A673 (cell line): ENCODE results near the gene CPNE2. TPM values are rescaled to one million over a fixed set of nuclear protein-coding genes. Genes with fewer than 3 reads are reported as not detected.

ENCODE experiments used
- BruUV-seq: library from RNA; stranded (reverse); fragments of 400-500 nt; replicated peaks from 2 replicates; lab custom pipeline; 2021; lab: Mats Ljungman, UMichigan
- CTCF ChIA-PET: fragments of 300-600 bp; sonication (Branson Sonifier 250); formaldehyde crosslinking; loops from one replicate; lab custom pipeline; 2022; ENCODE audit warnings: antibody characterized with exemption; lab: Charles Lee
- POLR2A ChIA-PET: fragments of 300-600 bp; sonication (Branson Sonifier 250); formaldehyde crosslinking; loops from one replicate; lab custom pipeline; 2022; ENCODE audit warnings: antibody characterized with exemption; ENCODE audit not compliant: low non-redundant PET; lab: Charles Lee
- DNase-seq: peaks from one replicate; pipeline ENCODE4 v3.0.0-alpha.2; 2015; ENCODE audit warnings: low spot score
- H3K27ac ChIP-seq: fragments of 200-600 bp; sonication (generic); 2 replicates; pipeline ENCODE4 v1.5.1; 2016; ENCODE audit warnings: mixed run types, low read depth, mild to moderate bottlenecking, mixed read lengths, antibody characterized with exemption, low read length; ENCODE audit not compliant: poor library complexity, severe bottlenecking
- H3K27me3 ChIP-seq: fragments of 200-600 bp; sonication (generic); replicated peaks from 2 replicates; pipeline ENCODE4 v1.6.1; 2017; ENCODE audit warnings: mixed run types, low read depth, mild to moderate bottlenecking, mixed read lengths, antibody characterized with exemption, low read length; ENCODE audit not compliant: insufficient read depth, poor library complexity
- H3K36me3 ChIP-seq: fragments of 200-600 bp; sonication (generic); 2 replicates; pipeline ENCODE4 v1.6.1; 2016; ENCODE audit warnings: mixed run types, mild to moderate bottlenecking, mixed read lengths, antibody characterized with exemption, low read length; ENCODE audit not compliant: insufficient read depth, poor library complexity, severe bottlenecking
- H3K4me1 ChIP-seq: fragments of 200-600 bp; sonication (generic); 2 replicates; pipeline ENCODE4 v1.6.1; 2017; ENCODE audit warnings: mixed run types, mild to moderate bottlenecking, mixed read lengths, antibody characterized with exemption, low read length; ENCODE audit not compliant: insufficient read depth, poor library complexity, severe bottlenecking
- H3K4me3 ChIP-seq: fragments of 200-600 bp; sonication (generic); 2 replicates; pipeline ENCODE4 v1.5.1; 2016; ENCODE audit warnings: low read depth, mixed run types, mild to moderate bottlenecking, mixed read lengths, low read length; ENCODE audit not compliant: poor library complexity, severe bottlenecking
- H3K9me3 ChIP-seq: fragments of 200-600 bp; sonication (generic); 2 replicates; pipeline ENCODE4 v1.6.1; 2016; ENCODE audit warnings: mixed run types, low read depth, mild to moderate bottlenecking, mixed read lengths, antibody characterized with exemption, low read length; ENCODE audit not compliant: poor library complexity, severe bottlenecking
- CTCF ChIP-seq: fragments of 300-800, 200-600 bp; sonication (generic); conservative IDR thresholded peaks from 2 replicates; pipeline ENCODE4 v1.5.1; 2017; ENCODE audit warnings: low read depth, mild to moderate bottlenecking, antibody characterized with exemption, low read length, moderate library complexity, mixed read lengths
- EZH2 ChIP-seq: fragments of 200-600 bp; sonication (generic); IDR thresholded peaks from 2 replicates; pipeline ENCODE4 v1.6.1; 2017; ENCODE audit warnings: borderline replicate concordance, low read depth, mild to moderate bottlenecking, mixed read lengths, antibody characterized with exemption, low read length; ENCODE audit not compliant: poor library complexity, severe bottlenecking
- intact Hi-C: fragments of 100-400 bp; cut with micrococcal nuclease; formaldehyde crosslinking; loops from one replicate; pipeline ENCODE4 v1.10.0; 2022; ENCODE audit not compliant: unreplicated experiment
- total RNA-seq: library from RNA; stranded (reverse); gene quantifications from 2 replicates; pipeline ENCODE4 v1.2.3, GENCODE V29; 2021

CPNE2 gene
- total RNA-seq, 1 experiment from 2014 or later = 38.1 TPM

GRCh38 chr16:57146735-57147134, 54.4 kb downstream of the CPNE2 start:
- no TSS peak for BruUV-seq
- intact Hi-C loops = no loop called here
- Histone ChIP-seq H3K36me3 (peaks cover 5% of the 10 kb centered on the region), H3K4me3 (no peak overlapping the region), H3K27me3 (no peaks in the 10 kb centered on the region), H3K9me3 (no peaks in the 10 kb centered on the region), H3K4me1 (peaks cover 72% of the 10 kb centered on the region), H3K27ac (peak overlapping the region; percentile 91)
- no peak for TF ChIP-seq EZH2
- TF ChIP-seq CTCF = peak; percentile 28
- POLR2A ChIA-PET = no interaction called here
- peak; percentile 52 for DNase-seq
- CTCF ChIA-PET = no interaction called here

GRCh38 chr16:57147381-57148221, 55.2 kb downstream of the CPNE2 start:
- intact Hi-C loops = no loop called here

GRCh38 chr16:57148481-57148880, 56.1 kb downstream of the CPNE2 start:
- Histone ChIP-seq H3K27me3 (no peaks in the 10 kb centered on the region), H3K36me3 (peaks cover 11% of the 10 kb centered on the region), H3K4me1 (peaks cover 63% of the 10 kb centered on the region), H3K9me3 (no peaks in the 10 kb centered on the region), H3K4me3 (no peak overlapping the region), H3K27ac (peak overlapping the region; percentile 91)
- POLR2A ChIA-PET = interaction anchor here (0.6 kb wide), 1 partner anchor 50 kb away, joined by 3 read pairs; no protein-coding TSS in a partner anchor
- no TSS peak for BruUV-seq
- TF ChIP-seq EZH2 = no peak
- TF ChIP-seq CTCF = no peak
- CTCF ChIA-PET = interaction anchor here (1.3 kb wide), 1 partner anchor 56 kb away, joined by 9 read pairs; the partner anchor contains the start of gene CPNE2
- DNase-seq = no peak
- intact Hi-C loops = no loop called here

More at GRCh38 chr16:57147381-57148221, 55.2 kb downstream of the CPNE2 start:
- H3K27me3 ChIP-seq = no peaks in the 10 kb centered on the region
- TF ChIP-seq CTCF = no peak
- no peak for TF ChIP-seq EZH2
- H3K4me1 ChIP-seq = peaks cover 72% of the 10 kb centered on the region
- H3K36me3 ChIP-seq = peaks cover 5% of the 10 kb centered on the region
- peak overlapping the region; percentile 91 for H3K27ac ChIP-seq
- no TSS peak for BruUV-seq
- CTCF ChIA-PET = interaction anchor here (1.3 kb wide), 1 partner anchor 55 kb away, joined by 9 read pairs; the partner anchor contains the start of gene CPNE2
- POLR2A ChIA-PET = no interaction called here
- no peaks in the 10 kb centered on the region for H3K9me3 ChIP-seq
- DNase-seq = peak; percentile 90
- no peak overlapping the region for H3K4me3 ChIP-seq
